Neural cell (in vitro differentiated cells): ENCODE measurements around the gene SGCD.

ENCODE experiments used
- EP300 ChIP-seq: fragments of 450-650 bp; conservative IDR thresholded peaks from 2 replicates; pipeline ENCODE4 v1.6.1; 2014; ENCODE audit warnings: antibody characterized with exemption, mild to moderate bottlenecking, moderate library complexity; ENCODE audit not compliant: poor library complexity, severe bottlenecking
- EZH2 ChIP-seq: fragments of 200-600, 300-800 bp; shearing (Covaris generic), sonication (generic); IDR thresholded peaks from 2 replicates; pipeline ENCODE4 v1.6.1; 2014; ENCODE audit warnings: antibody characterized with exemption, low read length, borderline replicate concordance, mild to moderate bottlenecking; ENCODE audit not compliant: insufficient read depth, poor library complexity, severe bottlenecking
- POLR2AphosphoS5 ChIP-seq: IDR thresholded peaks from 2 replicates; pipeline ENCODE4 v1.6.1; 2012
- RAD21 ChIP-seq: fragments of 450-650 bp; conservative IDR thresholded peaks from 2 replicates; pipeline ENCODE4 v1.6.1; 2014; ENCODE audit warnings: antibody characterized with exemption, mild to moderate bottlenecking, moderate library complexity
- SMC3 ChIP-seq: fragments of 450-650 bp; conservative IDR thresholded peaks from 2 replicates; pipeline ENCODE4 v1.6.1; 2014; ENCODE audit warnings: antibody characterized with exemption, mild to moderate bottlenecking, moderate library complexity; ENCODE audit not compliant: poor library complexity
- TF ChIP-seq, protein P1 (sequence below): fragments of 450-650 bp; IDR thresholded peaks from 2 replicates; pipeline ENCODE4 v1.5.1; 2014; ENCODE audit warnings: antibody characterized with exemption, mild to moderate bottlenecking, moderate library complexity; ENCODE audit not compliant: poor library complexity, severe bottlenecking

DNA sequence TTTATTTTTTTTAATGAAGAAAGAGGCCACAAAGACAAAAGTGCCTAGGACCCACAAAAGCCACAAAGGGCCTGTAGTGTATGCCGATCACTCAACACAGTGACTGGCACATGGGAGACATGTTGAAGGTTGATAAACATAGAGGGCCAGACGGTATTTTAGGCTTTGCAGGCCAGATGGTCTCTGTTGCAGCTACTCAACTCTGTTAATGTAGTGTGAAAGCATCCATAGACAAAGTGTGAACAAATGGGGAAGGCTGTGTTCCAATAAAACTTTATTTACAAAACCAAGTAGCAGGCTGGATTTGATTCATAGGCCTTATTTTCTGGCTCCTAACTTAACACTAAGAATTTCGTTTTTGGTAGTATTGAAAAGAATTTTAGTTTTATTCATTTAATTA is 139.9 kb downstream of the SGCD start:
- TF ChIP-seq SMC3 = no peak
- TF ChIP-seq, protein P1, sequence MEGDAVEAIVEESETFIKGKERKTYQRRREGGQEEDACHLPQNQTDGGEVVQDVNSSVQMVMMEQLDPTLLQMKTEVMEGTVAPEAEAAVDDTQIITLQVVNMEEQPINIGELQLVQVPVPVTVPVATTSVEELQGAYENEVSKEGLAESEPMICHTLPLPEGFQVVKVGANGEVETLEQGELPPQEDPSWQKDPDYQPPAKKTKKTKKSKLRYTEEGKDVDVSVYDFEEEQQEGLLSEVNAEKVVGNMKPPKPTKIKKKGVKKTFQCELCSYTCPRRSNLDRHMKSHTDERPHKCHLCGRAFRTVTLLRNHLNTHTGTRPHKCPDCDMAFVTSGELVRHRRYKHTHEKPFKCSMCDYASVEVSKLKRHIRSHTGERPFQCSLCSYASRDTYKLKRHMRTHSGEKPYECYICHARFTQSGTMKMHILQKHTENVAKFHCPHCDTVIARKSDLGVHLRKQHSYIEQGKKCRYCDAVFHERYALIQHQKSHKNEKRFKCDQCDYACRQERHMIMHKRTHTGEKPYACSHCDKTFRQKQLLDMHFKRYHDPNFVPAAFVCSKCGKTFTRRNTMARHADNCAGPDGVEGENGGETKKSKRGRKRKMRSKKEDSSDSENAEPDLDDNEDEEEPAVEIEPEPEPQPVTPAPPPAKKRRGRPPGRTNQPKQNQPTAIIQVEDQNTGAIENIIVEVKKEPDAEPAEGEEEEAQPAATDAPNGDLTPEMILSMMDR = no peak
- TF ChIP-seq EZH2 = no peak
- no peak for TF ChIP-seq RAD21
- TF ChIP-seq POLR2AphosphoS5 = no peak
- no peak for TF ChIP-seq EP300
